Mucosa of stomach (tissue), 1 donor: ENCODE results near the gene TGDS.
"Not testable (repeated sequence)": the region's sequence is repeated elsewhere in the genome, so short reads cannot be mapped to it uniquely, and the experiment has no call there.

Source experiments
- H3K27me3 ChIP-seq: one replicate; pipeline ENCODE4 v1.7.0; 2013; ENCODE audit warnings: mild to moderate bottlenecking, low read length; ENCODE audit not compliant: control insufficient read depth, insufficient read depth
- H3K36me3 ChIP-seq: one replicate; pipeline ENCODE4 v1.7.0; 2013; ENCODE audit warnings: low read length; ENCODE audit not compliant: control insufficient read depth, insufficient read depth
- H3K4me1 ChIP-seq: one replicate; pipeline ENCODE4 v1.7.0; 2013; ENCODE audit warnings: mild to moderate bottlenecking, low read length; ENCODE audit not compliant: control insufficient read depth, insufficient read depth
- H3K4me3 ChIP-seq: one replicate; pipeline ENCODE4 v1.7.0; 2013; ENCODE audit warnings: low read length
- H3K9ac ChIP-seq: one replicate; pipeline ENCODE4 v1.7.0; 2013; ENCODE audit warnings: mild to moderate bottlenecking, low read length, moderate library complexity
- H3K9me3 ChIP-seq: one replicate; pipeline ENCODE4 v1.7.0; 2013; ENCODE audit warnings: mild to moderate bottlenecking, low read length, moderate library complexity; ENCODE audit not compliant: control insufficient read depth
- donor health status: Pancreatic carcinoma.

Gene TGDS

GRCh38 chr13:94546061-94546839, 49.7 kb downstream of the TGDS start:
- peaks cover 9% of the 10 kb centered on the region for H3K4me1 ChIP-seq
- H3K27me3 ChIP-seq, result no peaks in the 10 kb centered on the region
- H3K36me3 ChIP-seq, result no peaks in the 10 kb centered on the region
- no peak overlapping the region for H3K9ac ChIP-seq
- H3K4me3 ChIP-seq, result no peak overlapping the region
- no peaks in the 10 kb centered on the region for H3K9me3 ChIP-seq

- peaks cover 9% of the 10 kb centered on the region for H3K4me1 ChIP-seq
- H3K36me3 ChIP-seq, result no peaks in the 10 kb centered on the region
- H3K4me3 ChIP-seq, result no peak overlapping the region
- no peak overlapping the region for H3K9ac ChIP-seq
- no peaks in the 10 kb centered on the region for H3K27me3 ChIP-seq
- H3K9me3 ChIP-seq, result no peaks in the 10 kb centered on the region
Observed at GRCh38 chr13:94544922-94545321, 51.0 kb downstream of the TGDS start.

GRCh38 chr13:94542917-94543316, 53.0 kb downstream of the TGDS start:
- Histone ChIP-seq H3K9ac (no peak overlapping the region), H3K36me3 (no peaks in the 10 kb centered on the region), H3K9me3 (no peaks in the 10 kb centered on the region), H3K4me3 (no peak overlapping the region), H3K4me1 (no peaks in the 10 kb centered on the region), H3K27me3 (no peaks in the 10 kb centered on the region)

GRCh38 chr13:94537740-94538630, 58.0 kb downstream of the TGDS start:
- Histone ChIP-seq H3K9me3 (no peaks in the 10 kb centered on the region), H3K4me3 (no peak overlapping the region), H3K27me3 (no peaks in the 10 kb centered on the region), H3K9ac (no peak overlapping the region), H3K4me1 (no peaks in the 10 kb centered on the region), H3K36me3 (no peaks in the 10 kb centered on the region)

- no peak overlapping the region for H3K9ac ChIP-seq
- no peak overlapping the region for H3K4me3 ChIP-seq
- H3K9me3 ChIP-seq, result no peaks in the 10 kb centered on the region
- H3K4me1 ChIP-seq, result no peaks in the 10 kb centered on the region
- no peaks in the 10 kb centered on the region for H3K27me3 ChIP-seq
- no peaks in the 10 kb centered on the region for H3K36me3 ChIP-seq
Observed at GRCh38 chr13:94535775-94536174, 60.2 kb downstream of the TGDS start.

- Histone ChIP-seq H3K27me3 (no peaks in the 10 kb centered on the region), H3K9ac (no peak overlapping the region), H3K9me3 (no peaks in the 10 kb centered on the region), H3K4me3 (no peak overlapping the region), H3K36me3 (no peaks in the 10 kb centered on the region), H3K4me1 (no peaks in the 10 kb centered on the region)
Observed at GRCh38 chr13:94535231-94535630, 60.7 kb downstream of the TGDS start.

- no peaks in the 10 kb centered on the region for H3K4me1 ChIP-seq
- no peaks in the 10 kb centered on the region for H3K36me3 ChIP-seq
- H3K27me3 ChIP-seq, result no peaks in the 10 kb centered on the region
- H3K9me3 ChIP-seq, result no peaks in the 10 kb centered on the region
- H3K9ac ChIP-seq, result no peak overlapping the region
- H3K4me3 ChIP-seq, result no peak overlapping the region
Observed at GRCh38 chr13:94534166-94534565, 61.8 kb downstream of the TGDS start.

- not testable (repeated sequence) for H3K4me3 ChIP-seq, H3K9me3 ChIP-seq, H3K9ac ChIP-seq, H3K4me1 ChIP-seq, H3K27me3 ChIP-seq, H3K36me3 ChIP-seq
Observed at GRCh38 chr13:94532278-94532677, 63.7 kb downstream of the TGDS start.

GRCh38 chr13:94526956-94527355, 69.0 kb downstream of the TGDS start:
- H3K36me3 ChIP-seq, H3K9ac ChIP-seq, H3K4me1 ChIP-seq, H3K27me3 ChIP-seq, H3K4me3 ChIP-seq, H3K9me3 ChIP-seq: not testable (repeated sequence)

GRCh38 chr13:94525781-94526180, 70.2 kb downstream of the TGDS start:
- no peak overlapping the region for H3K9ac ChIP-seq
- H3K36me3 ChIP-seq, result no peaks in the 10 kb centered on the region
- H3K4me3 ChIP-seq, result no peak overlapping the region
- H3K4me1 ChIP-seq, result no peaks in the 10 kb centered on the region
- H3K9me3 ChIP-seq, result no peaks in the 10 kb centered on the region
- no peaks in the 10 kb centered on the region for H3K27me3 ChIP-seq

GRCh38 chr13:94524407-94524806, 71.5 kb downstream of the TGDS start:
- Histone ChIP-seq H3K27me3 (no peaks in the 10 kb centered on the region), H3K4me1 (no peaks in the 10 kb centered on the region), H3K4me3 (no peak overlapping the region)

More at GRCh38 chr13:94524407-94524806, 71.5 kb downstream of the TGDS start:
- Histone ChIP-seq H3K9me3 (no peaks in the 10 kb centered on the region), H3K36me3 (no peaks in the 10 kb centered on the region), H3K9ac (no peak overlapping the region)
